GM18505 (cell line): Measurements from ENCODE around the gene PTPRM.

Source experiments
- ATAC-seq: cut with Tn5 transposase; IDR thresholded peaks from one replicate; pipeline ENCODE4 v1.9.1; 2021; ENCODE audit not compliant: unreplicated experiment
- POLR2A ChIP-seq: IDR thresholded peaks from 4 replicates; pipeline ENCODE4 v1.6.1; 2011; ENCODE audit warnings: borderline replicate concordance; ENCODE audit not compliant: insufficient read depth, insufficient read length; ENCODE audit errors: extremely low read depth

The PTPRM gene

DNA sequence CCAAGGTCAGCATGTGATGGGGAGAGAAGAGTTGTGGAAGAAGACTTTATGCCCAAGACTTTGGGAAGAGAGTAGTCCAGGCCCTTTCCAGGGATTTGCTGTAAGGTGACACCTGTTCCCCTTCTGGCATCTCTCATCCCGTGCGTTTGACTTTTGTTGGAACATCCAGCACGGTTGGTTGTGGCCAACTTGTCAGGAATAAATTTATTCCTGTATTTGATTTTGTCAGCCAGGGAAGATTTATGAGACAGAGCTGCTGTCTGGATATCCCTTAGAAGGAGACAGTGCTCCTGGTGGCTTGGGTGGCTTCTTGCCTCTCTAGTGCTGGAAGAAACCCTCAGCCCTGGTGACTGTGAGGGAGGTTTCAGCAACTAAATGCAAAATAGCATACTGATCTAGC, 121.5 kb downstream of the PTPRM start:
- ATAC-seq: no peak

DNA sequence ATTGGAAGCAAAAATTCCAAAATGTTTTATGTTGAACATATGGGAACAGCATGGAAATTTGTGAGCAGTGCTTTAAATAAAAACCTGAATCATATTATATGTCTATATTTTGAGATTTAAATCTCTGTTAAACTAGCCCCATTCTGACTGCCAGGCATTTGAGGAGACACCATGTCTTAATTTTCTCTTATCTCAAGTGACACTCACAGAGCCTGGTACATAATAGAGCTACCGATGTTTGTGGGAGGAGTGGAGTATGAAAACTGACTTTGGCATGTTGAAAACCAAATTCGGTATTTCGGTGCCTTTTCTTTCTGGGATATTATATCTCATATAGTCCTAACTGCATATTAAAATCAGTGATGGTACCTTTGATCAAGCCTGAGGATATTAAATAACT, 124.1 kb downstream of the PTPRM start:
- ATAC-seq: no peak
- TF ChIP-seq POLR2A: no peak

More for the DNA sequence above, 121.5 kb downstream of the PTPRM start:
- TF ChIP-seq POLR2A: no peak

DNA sequence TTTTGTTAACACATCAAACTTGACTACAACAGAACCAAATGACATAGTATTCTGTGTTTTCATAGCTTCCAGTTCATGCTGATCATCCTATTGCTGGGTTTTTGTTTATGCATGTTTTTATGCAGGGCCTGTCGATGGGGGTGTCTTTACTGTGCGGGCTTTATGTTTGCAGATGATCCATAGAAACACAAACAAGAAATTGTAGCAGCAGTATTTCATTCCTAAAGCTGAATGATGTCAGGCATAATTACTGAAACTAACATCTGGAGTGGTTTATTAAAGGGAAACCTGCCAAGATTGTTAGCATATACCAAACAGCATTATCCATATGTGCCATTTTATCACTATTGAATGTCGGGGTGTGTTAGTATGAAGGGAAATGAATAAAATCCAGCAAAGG, 129.7 kb downstream of the PTPRM start:
- TF ChIP-seq POLR2A: no peak

DNA sequence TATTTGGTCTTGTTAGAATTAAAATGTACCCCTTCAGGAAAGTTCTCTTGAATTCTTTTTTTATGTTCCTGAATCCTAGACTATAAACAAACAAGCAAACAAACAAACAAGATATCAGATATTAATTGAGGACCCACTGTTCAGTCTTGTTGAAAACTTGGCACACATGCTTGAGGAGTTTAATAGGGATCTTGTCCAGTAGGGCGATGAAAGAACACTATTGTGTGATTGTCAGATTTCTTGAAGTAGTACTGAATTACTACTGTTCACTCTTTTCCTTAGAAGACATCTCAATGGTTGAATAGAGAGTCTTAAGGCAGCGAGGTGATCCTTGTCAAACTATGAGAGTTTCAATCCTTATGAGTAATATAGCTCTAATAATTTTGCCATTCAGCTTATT, 130.2 kb downstream of the PTPRM start:
- TF ChIP-seq POLR2A: no peak

More for the DNA sequence above, 129.7 kb downstream of the PTPRM start:
- ATAC-seq: no peak

DNA sequence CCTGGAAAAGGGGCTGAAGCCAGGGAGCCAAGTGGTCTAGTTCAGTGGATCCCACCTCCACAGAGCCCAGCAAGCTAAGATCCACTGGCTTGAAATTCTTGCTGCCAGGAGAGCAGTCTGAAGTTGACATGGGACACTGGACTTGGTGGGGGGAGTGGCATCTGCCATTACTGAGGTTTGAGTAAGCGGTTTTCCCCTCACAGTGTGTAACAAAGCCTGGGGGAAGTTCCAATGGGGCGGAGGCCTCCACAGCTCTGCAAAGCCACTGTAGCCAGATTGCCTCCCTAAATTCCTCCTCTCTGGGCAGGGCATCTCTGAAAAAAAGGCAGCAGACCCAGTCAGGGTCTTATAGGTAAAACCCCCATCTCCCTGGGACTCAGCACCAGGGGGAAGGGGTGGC, 144.4 kb downstream of the PTPRM start:
- TF ChIP-seq POLR2A: no peak
- ATAC-seq: no peak

More for the DNA sequence above, 130.2 kb downstream of the PTPRM start:
- no peak for ATAC-seq

DNA sequence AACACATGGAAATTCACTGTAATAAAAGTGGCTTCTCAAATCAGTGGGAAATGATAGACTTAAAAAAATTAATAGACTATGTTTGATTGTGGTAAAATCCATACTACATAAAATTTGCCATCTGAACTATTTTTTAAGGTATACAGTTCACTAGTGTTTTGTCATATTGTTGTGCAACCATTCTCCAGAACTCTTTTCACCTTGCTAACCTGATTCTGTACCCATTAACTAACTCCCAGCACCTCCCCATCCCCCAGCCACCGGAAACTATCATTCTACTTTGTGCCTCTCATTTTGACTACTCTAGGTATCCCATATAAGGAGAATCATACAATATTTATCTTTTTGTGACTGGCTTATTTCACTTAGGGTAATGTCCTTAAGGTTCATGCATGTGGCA, 153.3 kb downstream of the PTPRM start:
- ATAC-seq: no peak
- TF ChIP-seq POLR2A: no peak

DNA sequence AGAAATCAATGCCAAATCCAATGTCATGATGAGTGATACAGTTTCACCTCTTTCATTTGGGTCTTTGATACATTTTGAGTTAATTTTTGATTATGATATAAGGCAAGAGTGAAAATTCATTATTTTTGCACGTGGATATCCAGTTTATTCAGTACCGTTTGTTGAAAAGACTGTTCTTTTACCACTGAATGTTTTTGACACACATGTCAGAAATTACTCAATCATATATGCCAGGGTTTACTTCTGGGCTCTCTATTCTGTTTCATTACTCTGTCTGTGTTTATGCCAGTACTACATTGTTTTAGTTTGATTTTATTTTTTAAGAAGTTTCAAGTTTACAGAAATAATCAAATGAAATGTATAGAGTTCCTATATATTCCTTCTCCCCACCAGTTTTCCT, 154.4 kb downstream of the PTPRM start:
- no peak for ATAC-seq
- no peak for TF ChIP-seq POLR2A

DNA sequence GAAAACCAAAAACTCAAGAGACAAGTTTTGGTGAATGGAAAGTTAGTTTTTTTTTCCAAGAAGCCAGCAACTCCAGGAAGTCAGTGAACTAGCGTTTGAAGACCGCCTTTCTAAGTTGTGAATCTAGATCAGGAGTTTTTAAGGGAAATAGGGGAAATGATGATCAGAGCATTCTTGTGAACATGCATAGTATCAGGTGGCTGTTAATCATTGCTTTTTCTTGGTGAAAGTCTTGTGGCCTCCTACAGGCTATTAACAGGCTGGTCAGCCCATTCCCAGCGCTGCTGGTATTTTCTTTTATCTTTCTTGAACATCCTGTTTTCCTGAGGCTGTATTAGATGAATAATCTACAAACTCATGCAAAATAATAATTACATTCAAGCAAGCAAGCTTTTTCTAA, 155.8 kb downstream of the PTPRM start:
- no peak for TF ChIP-seq POLR2A
- no peak for ATAC-seq

DNA sequence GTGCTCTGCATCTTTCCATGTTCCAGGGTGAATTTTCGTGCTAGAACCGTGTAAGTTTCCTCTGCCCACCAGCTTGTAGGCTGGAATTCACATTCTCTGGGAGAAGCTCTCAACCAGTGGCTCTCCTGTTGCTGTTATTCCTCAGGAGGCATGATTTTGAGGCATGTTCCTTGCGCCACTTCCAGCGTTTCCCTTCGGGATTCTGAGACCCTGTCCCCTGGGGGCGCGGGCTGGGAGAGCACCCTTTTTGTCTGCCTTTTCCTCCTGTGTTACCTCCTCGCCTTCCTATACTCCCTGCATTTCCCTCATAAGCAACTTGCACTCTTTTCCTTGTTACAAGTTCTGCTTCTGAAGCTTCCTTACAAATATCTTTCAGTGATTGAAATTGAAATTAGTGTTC, 156.4 kb downstream of the PTPRM start:
- no peak for ATAC-seq

DNA sequence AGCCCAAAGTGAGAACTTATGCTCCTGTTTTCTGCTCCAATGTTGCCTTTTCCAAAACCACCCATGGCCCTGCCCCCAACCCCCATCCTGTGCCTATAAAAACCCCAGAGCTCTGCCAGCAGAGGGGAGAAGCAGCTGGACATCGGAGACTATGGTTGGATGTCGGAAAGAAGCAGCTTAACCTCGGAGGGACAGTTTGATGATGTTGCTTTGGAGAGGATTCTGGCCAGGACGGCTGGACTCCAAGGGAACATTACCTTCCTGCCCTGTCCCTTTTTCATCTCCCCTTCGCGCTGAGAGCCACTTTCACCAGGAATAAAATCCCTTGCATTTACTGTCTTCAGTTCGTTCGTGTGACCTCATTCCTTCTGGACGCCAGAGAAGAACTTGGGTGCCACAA, 158.4 kb downstream of the PTPRM start:
- ATAC-seq: no peak
- TF ChIP-seq POLR2A: no peak

More for the DNA sequence above, 156.4 kb downstream of the PTPRM start:
- no peak for TF ChIP-seq POLR2A

DNA sequence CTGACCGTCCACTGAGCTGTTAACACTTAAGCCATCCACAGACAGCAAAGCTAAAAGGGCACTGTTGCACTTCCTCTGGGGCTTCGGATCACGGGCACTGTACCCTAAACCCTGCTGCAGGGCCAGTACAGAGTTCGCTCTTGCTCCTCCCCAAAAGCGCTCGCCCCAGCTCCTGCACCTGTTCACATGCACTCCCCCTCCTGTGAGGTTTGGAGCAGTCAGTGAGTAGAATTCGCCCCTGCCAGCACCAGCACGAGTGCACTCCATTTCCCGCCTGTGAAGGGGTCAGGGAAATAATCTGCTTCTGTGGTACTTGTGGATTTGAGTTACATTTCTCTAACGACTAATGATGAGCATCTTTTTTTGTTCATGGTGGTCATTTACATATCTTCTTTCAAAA, 158.8 kb downstream of the PTPRM start:
- ATAC-seq: no peak
- TF ChIP-seq POLR2A: no peak

DNA sequence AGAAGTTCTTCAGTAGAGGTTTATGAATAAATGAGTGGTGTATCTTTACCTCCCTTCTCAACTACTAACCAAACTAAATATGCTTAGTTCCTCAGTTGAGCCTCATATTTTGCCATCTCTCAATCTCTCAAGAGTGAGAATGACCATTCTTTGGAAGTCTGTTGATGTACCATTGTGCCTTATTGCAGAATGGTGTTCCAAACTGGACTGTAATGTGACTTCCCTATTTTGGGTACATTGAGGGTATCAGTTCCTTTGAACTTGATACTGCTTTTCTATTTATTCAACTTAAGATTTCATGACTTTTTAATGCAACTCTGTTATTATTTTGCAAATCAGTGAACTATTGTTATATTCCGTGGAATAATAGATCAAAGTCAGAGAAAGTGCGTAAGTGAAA, 159.4 kb downstream of the PTPRM start:
- TF ChIP-seq POLR2A: no peak

DNA sequence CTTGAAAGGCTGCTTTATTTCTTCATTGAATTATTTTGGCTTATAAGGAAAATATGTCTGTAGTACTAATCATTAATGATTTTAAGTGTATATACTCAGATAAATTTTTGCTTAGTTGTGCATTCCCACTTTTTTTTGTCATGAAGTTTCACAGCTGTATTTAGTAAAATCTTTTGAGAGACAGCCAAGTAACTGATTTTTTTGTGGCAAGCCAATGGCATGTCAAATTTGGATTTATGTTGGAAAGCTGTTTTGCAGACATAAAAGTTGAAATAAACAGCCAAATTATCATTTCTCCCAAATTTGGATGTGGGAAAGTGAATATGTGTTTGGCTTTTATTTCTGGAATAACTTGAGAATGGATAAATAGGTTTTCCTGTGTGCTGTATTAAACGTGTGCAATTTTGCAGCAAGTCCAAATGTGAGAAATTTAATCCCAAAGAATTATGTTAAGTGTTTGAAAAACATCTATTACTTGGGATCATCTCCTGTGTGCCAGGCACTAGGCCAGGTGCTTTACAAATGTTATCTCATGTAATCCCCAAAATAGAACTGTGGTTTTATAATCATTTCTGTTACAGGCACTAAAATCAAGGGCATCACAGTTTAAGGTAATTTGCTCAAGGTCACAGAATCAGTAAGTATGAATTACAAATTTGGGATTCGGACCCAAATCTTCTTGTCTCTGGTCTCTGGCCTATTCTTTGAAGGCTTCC, 160.4 kb downstream of the PTPRM start:
- no peak for ATAC-seq
- TF ChIP-seq POLR2A: no peak

More for the DNA sequence above, 159.4 kb downstream of the PTPRM start:
- no peak for ATAC-seq

DNA sequence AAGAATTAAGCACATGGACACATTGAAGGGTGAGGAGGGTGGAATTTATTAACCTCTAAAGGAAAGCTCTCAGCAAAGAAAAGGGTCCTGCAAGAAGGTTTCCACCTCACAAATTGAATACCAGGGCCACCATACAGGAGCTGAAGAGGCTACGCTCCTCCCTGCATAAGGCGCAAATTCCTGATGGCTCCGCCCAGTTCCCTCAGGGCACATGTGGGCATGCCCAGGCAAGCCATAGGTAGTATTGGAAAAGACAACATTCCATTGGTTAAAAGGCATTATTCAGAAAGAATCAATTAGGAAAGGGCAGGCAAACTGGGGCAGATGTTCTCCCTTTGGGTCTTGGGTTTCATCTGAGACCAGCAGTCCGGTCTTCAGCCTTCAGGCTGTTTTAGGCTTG, 161.2 kb downstream of the PTPRM start:
- no peak for ATAC-seq

DNA sequence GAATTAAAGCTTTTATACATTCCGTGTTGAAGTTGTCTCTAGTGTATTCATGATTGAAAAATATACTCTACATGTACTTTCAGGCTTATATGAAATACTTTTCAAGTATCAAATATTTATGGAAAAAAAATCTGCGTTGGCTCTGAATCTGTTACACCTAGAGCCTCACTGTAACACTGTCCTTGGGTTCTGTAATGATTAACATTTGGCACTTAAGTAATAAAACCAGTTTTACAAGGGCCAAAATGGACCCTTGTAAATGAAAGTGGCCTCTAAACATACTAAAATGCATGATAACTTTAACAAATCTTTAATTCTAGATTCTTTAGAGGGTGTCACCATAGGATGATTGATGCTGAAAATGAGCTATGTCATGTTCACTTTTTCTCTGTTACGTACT, 162.8 kb downstream of the PTPRM start:
- ATAC-seq: no peak
- no peak for TF ChIP-seq POLR2A

More for the DNA sequence above, 161.2 kb downstream of the PTPRM start:
- TF ChIP-seq POLR2A: no peak
